OCI-LY7 (cell line): ENCODE measurements around the gene PSKH1.

Experiments used
- EZH2phosphoT487 ChIP-seq: fragments of 200-600 bp; sonication (generic); IDR thresholded peaks from 2 replicates; pipeline ENCODE4 v1.6.1; 2018; ENCODE audit warnings: low read depth, borderline replicate concordance, mild to moderate bottlenecking, mixed run types, antibody characterized with exemption, low read length, moderate library complexity, mixed read lengths
- TF ChIP-seq, protein P1 (sequence below): fragments of 200-600 bp; sonication (generic); conservative IDR thresholded peaks from 2 replicates; pipeline ENCODE4 v1.5.1; 2014; ENCODE audit warnings: mild to moderate bottlenecking, antibody characterized with exemption, low read length, moderate library complexity, mixed read lengths

DNA sequence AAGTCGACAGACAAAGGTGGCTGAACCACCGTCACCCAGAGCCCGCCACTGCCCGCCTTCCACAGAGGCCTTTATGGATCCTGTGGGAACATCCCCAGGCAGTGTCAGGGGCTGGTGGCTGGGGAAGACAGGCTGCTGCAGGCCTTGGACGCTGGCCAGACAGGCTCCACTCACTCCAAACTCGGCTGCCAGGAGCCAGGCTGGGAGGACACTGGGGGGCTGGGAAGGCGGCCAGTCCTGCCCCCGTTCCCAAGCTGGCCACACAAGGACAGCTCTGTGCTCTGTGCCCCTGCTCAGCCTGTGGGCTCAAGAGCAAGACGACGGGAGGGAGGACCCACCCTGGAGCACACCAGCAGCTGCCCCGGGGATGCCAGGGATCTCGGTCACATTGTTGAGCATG is 58.4 kb downstream of the PSKH1 start:
- TF ChIP-seq, protein P1, sequence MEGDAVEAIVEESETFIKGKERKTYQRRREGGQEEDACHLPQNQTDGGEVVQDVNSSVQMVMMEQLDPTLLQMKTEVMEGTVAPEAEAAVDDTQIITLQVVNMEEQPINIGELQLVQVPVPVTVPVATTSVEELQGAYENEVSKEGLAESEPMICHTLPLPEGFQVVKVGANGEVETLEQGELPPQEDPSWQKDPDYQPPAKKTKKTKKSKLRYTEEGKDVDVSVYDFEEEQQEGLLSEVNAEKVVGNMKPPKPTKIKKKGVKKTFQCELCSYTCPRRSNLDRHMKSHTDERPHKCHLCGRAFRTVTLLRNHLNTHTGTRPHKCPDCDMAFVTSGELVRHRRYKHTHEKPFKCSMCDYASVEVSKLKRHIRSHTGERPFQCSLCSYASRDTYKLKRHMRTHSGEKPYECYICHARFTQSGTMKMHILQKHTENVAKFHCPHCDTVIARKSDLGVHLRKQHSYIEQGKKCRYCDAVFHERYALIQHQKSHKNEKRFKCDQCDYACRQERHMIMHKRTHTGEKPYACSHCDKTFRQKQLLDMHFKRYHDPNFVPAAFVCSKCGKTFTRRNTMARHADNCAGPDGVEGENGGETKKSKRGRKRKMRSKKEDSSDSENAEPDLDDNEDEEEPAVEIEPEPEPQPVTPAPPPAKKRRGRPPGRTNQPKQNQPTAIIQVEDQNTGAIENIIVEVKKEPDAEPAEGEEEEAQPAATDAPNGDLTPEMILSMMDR = no peak
- no peak for TF ChIP-seq EZH2phosphoT487
